Lung (tissue), 12 donors: ENCODE results near the gene RPH3AL. TPM values are rescaled to one million over a fixed set of nuclear protein-coding genes. Genes with fewer than 3 reads are reported as not detected.
"Not testable (repeated sequence)": the region's sequence is repeated elsewhere in the genome, so short reads cannot be mapped to it uniquely, and the experiment has no call there.

Experiments used
- ATAC-seq: fragments of 200-7000 bp; cut with Tn5 transposase; one replicate; pipeline ENCODE4 v1.9.1; 2020; ENCODE audit warnings: moderate number of reproducible peaks; ENCODE audit not compliant: insufficient read depth, low FRiP score
- DNase-seq, 3 donors: peaks; one replicate each; pipeline ENCODE4 v3.0.0-alpha.2; 2013 to 2017
- H3K27ac ChIP-seq, 2 donors: one replicate each; pipeline ENCODE4 v1.5.1; 2013; ENCODE audit warnings: mild to moderate bottlenecking in 2 of 2, moderate library complexity in 2 of 2, control low read depth in 1 of 2, inconsistent platforms in 1 of 2, low read depth in 1 of 2, low read length in 1 of 2
- H3K27me3 ChIP-seq, 3 donors: one replicate each; pipeline ENCODE4 v1.5.1; 2013; ENCODE audit warnings: low read length in 2 of 3; ENCODE audit not compliant: control insufficient read depth in 3 of 3, insufficient read depth in 3 of 3
- H3K36me3 ChIP-seq, 4 donors: one replicate each; pipeline ENCODE4 v1.5.1; 2013; ENCODE audit warnings: low read length in 4 of 4, mild to moderate bottlenecking in 1 of 4, moderate library complexity in 1 of 4; ENCODE audit not compliant: control insufficient read depth in 4 of 4, insufficient read depth in 4 of 4
- H3K4me1 ChIP-seq, 5 donors: one replicate each; pipeline ENCODE4 v1.5.1; 2013; ENCODE audit warnings: low read length in 5 of 5, mild to moderate bottlenecking in 2 of 5, moderate library complexity in 1 of 5; ENCODE audit not compliant: control insufficient read depth in 5 of 5, insufficient read depth in 5 of 5
- H3K4me3 ChIP-seq: one replicate; pipeline ENCODE4 v1.5.1; 2013; ENCODE audit warnings: mild to moderate bottlenecking, control low read depth, moderate library complexity
- H3K9ac ChIP-seq, 2 donors: one replicate each; pipeline ENCODE4 v1.5.1; 2013; ENCODE audit warnings: low read length in 2 of 2, control low read depth in 1 of 2; ENCODE audit not compliant: insufficient read depth in 1 of 2
- H3K9me3 ChIP-seq, 4 donors: one replicate each; pipeline ENCODE4 v1.5.1; 2013; ENCODE audit warnings: low read length in 3 of 4, mild to moderate bottlenecking in 1 of 4, moderate library complexity in 1 of 4; ENCODE audit not compliant: control insufficient read depth in 4 of 4, insufficient read depth in 3 of 4
- CTCF ChIP-seq: IDR thresholded peaks from 2 replicates; pipeline ENCODE4 v1.5.1; 2012; ENCODE audit warnings: mild to moderate bottlenecking; ENCODE audit errors: control extremely low read depth, extremely low read depth
- WGBS, 2 donors: extraction: QIAGEN DNeasy Blood & Tissue Kit; methylation state at CpG; one replicate each; pipeline ENCODE4 v1.1.7; 2013; 5-methylcytosine and 5-hydroxymethylcytosine counted together
- polyA plus RNA-seq, 2 donors: library from polyadenylated mRNA; stranded (reverse); fragments of 200-250 nt; gene quantifications; one replicate each; pipeline ENCODE4 v1.2.1, GENCODE V29; 2013
- total RNA-seq, 2 donors: library from RNA; depleted of rRNA in 1 of 2; stranded (reverse); fragments of >200 nt in 1 of 2; gene quantifications; one replicate each; pipeline ENCODE4 v1.2.1, GENCODE V29; 2014 to 2021
- donor health status: control.
- donor health status: control.
- donor health status: Bipolar disorder and iron deficiency.
- donor health status: healthy.
- donor health status: DM: yes; HTN: yes; CAD: no.

RPH3AL gene
- total and polyA plus RNA-seq, 4 donors = 19.5 to 76.6 (median 21.6) TPM

GRCh38 chr17:219696-220095 lies 132.9 kb downstream of the RPH3AL start:
- Histone ChIP-seq H3K9me3 (peaks cover 0 to 1% (median 0%) of the 10 kb centered on the region in 4 donors), H3K4me1 (peaks cover 0 to 6% (median 0%) of the 10 kb centered on the region in 5 donors), H3K27me3 (no peaks in the 10 kb centered on the region), H3K36me3 (no peaks in the 10 kb centered on the region), H3K4me3 (no peak overlapping the region), H3K9ac (no peak overlapping the region), H3K27ac (no peak overlapping the region)
- ATAC-seq = no peak
- TF ChIP-seq CTCF = no peak
- WGBS, 2 donors = 89 to 99% methylated on average over 10 of the region's 10 CpGs
- no peak for DNase-seq

GRCh38 chr17:218432-219110 lies 134.0 kb downstream of the RPH3AL start:
- ATAC-seq = no peak
- H3K4me3 ChIP-seq = no peak overlapping the region
- WGBS, 2 donors = 71 to 80% methylated on average over 8 of the region's 8 CpGs
- H3K4me1 ChIP-seq = peaks cover 0 to 3% (median 0%) of the 10 kb centered on the region in 5 donors
- DNase-seq = no peak
- no peak for TF ChIP-seq CTCF
- H3K9me3 ChIP-seq = peaks cover 0 to 1% (median 0%) of the 10 kb centered on the region in 4 donors
- H3K27ac ChIP-seq = no peak overlapping the region
- H3K9ac ChIP-seq = no peak overlapping the region
- H3K36me3 ChIP-seq = peaks cover 0 to 3% (median 0%) of the 10 kb centered on the region in 4 donors
- no peaks in the 10 kb centered on the region for H3K27me3 ChIP-seq

GRCh38 chr17:216625-217024 lies 136.0 kb downstream of the RPH3AL start:
- Histone ChIP-seq H3K36me3 (peaks cover 0 to 4% (median 0%) of the 10 kb centered on the region in 4 donors), H3K9me3 (peaks cover 0 to 1% (median 0%) of the 10 kb centered on the region in 4 donors), H3K9ac (no peak overlapping the region), H3K4me1 (peaks cover 0 to 3% (median 0%) of the 10 kb centered on the region in 5 donors), H3K27me3 (no peaks in the 10 kb centered on the region), H3K27ac (no peak overlapping the region), H3K4me3 (no peak overlapping the region)
- 66 to 70% methylated on average over 2 of the region's 2 CpGs for WGBS, 2 donors
- ATAC-seq (no peak), DNase-seq (no peak)
- TF ChIP-seq CTCF = no peak

GRCh38 chr17:215563-216478 lies 136.8 kb downstream of the RPH3AL start:
- peak; percentile 70 for ATAC-seq
- H3K9ac ChIP-seq, H3K9me3 ChIP-seq, H3K4me1 ChIP-seq, DNase-seq, H3K36me3 ChIP-seq, H3K27ac ChIP-seq, H3K27me3 ChIP-seq: not testable (repeated sequence)
- 34 to 77% methylated on average over 20 to 25 of the region's 29 CpGs for WGBS, 2 donors
- H3K4me3 ChIP-seq = peak overlapping the region; percentile 43
